ENCODE measurements around the gene ATP5F1A. TPM values are rescaled to one million over a fixed set of nuclear protein-coding genes. Genes with fewer than 3 reads are reported as not detected.
"Not testable (repeated sequence)": the region's sequence is repeated elsewhere in the genome, so short reads cannot be mapped to it uniquely, and the experiment has no call there.

The ATP5F1A gene
- total RNA-seq, 2 donors from 2014 or later = 240 to 264 TPM

- no peak for TF ChIP-seq CTCF (IDR thresholded peaks at IDR 0.05)
- Histone ChIP-seq H3K9me3 (no peaks in the 10 kb centered on the region), H3K36me3 (no peaks in the 10 kb centered on the region), H3K27ac (no peak overlapping the region), H3K4me1 (ENCODE audit: control insufficient read depth in 1 of 2, low read depth in 2 of 2) (peaks cover 7 to 22% of the 10 kb centered on the region in 2 donors), H3K27me3 (replicated peaks; ENCODE audit: insufficient read depth) (no peaks in the 10 kb centered on the region), H3K4me3 (no peak overlapping the region)
- no peak for ATAC-seq (ENCODE audit: insufficient number of reproducible peaks, low FRiP score, low read depth)
- no peak for DNase-seq (ENCODE audit: low spot score)
Observed at GRCh38 chr18:46048641-46049040, 49.5 kb downstream of the ATP5F1A start.

GRCh38 chr18:46047369-46047768, 50.7 kb downstream of the ATP5F1A start:
- DNase-seq (ENCODE audit: low spot score); H3K4me3 ChIP-seq; H3K27me3 ChIP-seq (replicated peaks; ENCODE audit: insufficient read depth); H3K9me3 ChIP-seq; H3K4me1 ChIP-seq (ENCODE audit: control insufficient read depth in 1 of 2, low read depth in 2 of 2); ATAC-seq (ENCODE audit: insufficient number of reproducible peaks, low FRiP score, low read depth); H3K27ac ChIP-seq; H3K36me3 ChIP-seq: not testable (repeated sequence)

GRCh38 chr18:46046688-46047087, 51.4 kb downstream of the ATP5F1A start:
- Histone ChIP-seq H3K27ac (no peak overlapping the region), H3K4me3 (no peak overlapping the region), H3K27me3 (replicated peaks; ENCODE audit: insufficient read depth) (no peaks in the 10 kb centered on the region), H3K9me3 (no peaks in the 10 kb centered on the region), H3K36me3 (no peaks in the 10 kb centered on the region), H3K4me1 (ENCODE audit: control insufficient read depth in 1 of 2, low read depth in 2 of 2) (peaks cover 3% of the 10 kb centered on the region in 2 donors)
- no peak for TF ChIP-seq CTCF (IDR thresholded peaks at IDR 0.05)
- no peak for DNase-seq (ENCODE audit: low spot score)
- ATAC-seq (ENCODE audit: insufficient number of reproducible peaks, low FRiP score, low read depth) = no peak

- no peaks in the 10 kb centered on the region for H3K9me3 ChIP-seq
- no peaks in the 10 kb centered on the region for H3K36me3 ChIP-seq
- no peak overlapping the region for H3K27ac ChIP-seq
- no peaks in the 10 kb centered on the region for H3K27me3 ChIP-seq (replicated peaks; ENCODE audit: insufficient read depth)
- TF ChIP-seq CTCF (IDR thresholded peaks at IDR 0.05) = no peak
- H3K4me3 ChIP-seq = no peak overlapping the region
- peaks cover 0 to 3% of the 10 kb centered on the region in 2 donors for H3K4me1 ChIP-seq (ENCODE audit: control insufficient read depth in 1 of 2, low read depth in 2 of 2)
- DNase-seq (ENCODE audit: low spot score) = no peak
- ATAC-seq (ENCODE audit: insufficient number of reproducible peaks, low FRiP score, low read depth) = no peak
Observed at GRCh38 chr18:46046126-46046525, 52.0 kb downstream of the ATP5F1A start.

- DNase-seq (ENCODE audit: low spot score) (no peak), ATAC-seq (ENCODE audit: insufficient number of reproducible peaks, low FRiP score, low read depth) (no peak)
- Histone ChIP-seq H3K36me3 (no peaks in the 10 kb centered on the region), H3K27ac (no peak overlapping the region), H3K27me3 (replicated peaks; ENCODE audit: insufficient read depth) (no peaks in the 10 kb centered on the region), H3K4me3 (no peak overlapping the region), H3K9me3 (no peaks in the 10 kb centered on the region), H3K4me1 (ENCODE audit: control insufficient read depth in 1 of 2, low read depth in 2 of 2) (peaks cover 0 to 3% of the 10 kb centered on the region in 2 donors)
- TF ChIP-seq CTCF (IDR thresholded peaks at IDR 0.05) = no peak
Observed at GRCh38 chr18:46042571-46043123, 55.4 kb downstream of the ATP5F1A start.

GRCh38 chr18:46040747-46041104, 57.4 kb downstream of the ATP5F1A start:
- ATAC-seq (ENCODE audit: insufficient number of reproducible peaks, low FRiP score, low read depth) = no peak
- no peaks in the 10 kb centered on the region for H3K27me3 ChIP-seq (replicated peaks; ENCODE audit: insufficient read depth)
- DNase-seq (ENCODE audit: low spot score) = no peak
- no peaks in the 10 kb centered on the region for H3K9me3 ChIP-seq
- H3K4me1 ChIP-seq (ENCODE audit: control insufficient read depth in 1 of 2, low read depth in 2 of 2) = peaks cover 0 to 3% of the 10 kb centered on the region in 2 donors
- no peak overlapping the region for H3K4me3 ChIP-seq
- no peak for TF ChIP-seq CTCF (IDR thresholded peaks at IDR 0.05)
- H3K27ac ChIP-seq = no peak overlapping the region
- no peaks in the 10 kb centered on the region for H3K36me3 ChIP-seq
